Hippocampal formation (tissue), 2 donors: Measurements from ENCODE around the gene IFNL1.
"Not testable (repeated sequence)": the region's sequence is repeated elsewhere in the genome, so short reads cannot be mapped to it uniquely, and the experiment has no call there.

Experiments used
- DNase-seq, 2 donors: peaks; one replicate each; lab custom pipeline; 2025; lab: John Stamatoyannopoulos, UW

The IFNL1 gene

DNA sequence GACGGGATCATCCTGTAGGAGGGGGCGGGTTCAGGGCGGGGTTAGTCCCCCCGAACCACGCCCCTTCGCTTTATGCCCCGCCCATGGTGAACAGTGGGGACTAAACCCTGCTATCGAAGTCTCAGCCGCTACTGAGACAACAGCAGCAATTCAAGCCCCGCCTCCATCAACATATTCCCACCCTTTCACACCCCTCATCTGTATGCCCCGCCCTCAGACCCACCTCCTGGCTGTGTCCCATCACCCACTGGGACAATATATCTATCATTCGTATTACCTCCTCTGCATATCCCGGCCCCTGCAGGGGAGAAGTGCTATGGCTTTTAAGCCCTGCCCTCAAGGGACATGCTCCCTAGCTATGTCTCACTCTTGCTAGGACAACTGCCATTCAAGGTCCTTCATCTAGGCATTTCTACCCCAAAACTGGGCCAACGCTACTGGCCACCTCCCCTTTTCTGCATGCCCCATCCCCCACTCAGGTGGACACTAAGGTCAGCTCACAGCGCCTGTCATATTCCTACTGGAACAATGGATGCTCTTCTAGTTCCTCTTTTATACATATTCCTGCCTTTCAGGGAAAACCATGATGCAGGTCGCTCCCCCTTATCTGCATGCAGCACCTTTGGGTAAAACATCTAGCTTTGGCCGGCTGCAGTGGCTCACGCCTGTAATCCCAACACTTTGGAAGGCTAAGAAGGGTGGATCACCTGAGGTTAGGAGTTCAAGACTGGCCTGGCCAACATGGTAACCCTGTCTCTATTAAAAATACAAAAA, 12.5 kb downstream of the IFNL1 start:
- no peak for DNase-seq

DNA sequence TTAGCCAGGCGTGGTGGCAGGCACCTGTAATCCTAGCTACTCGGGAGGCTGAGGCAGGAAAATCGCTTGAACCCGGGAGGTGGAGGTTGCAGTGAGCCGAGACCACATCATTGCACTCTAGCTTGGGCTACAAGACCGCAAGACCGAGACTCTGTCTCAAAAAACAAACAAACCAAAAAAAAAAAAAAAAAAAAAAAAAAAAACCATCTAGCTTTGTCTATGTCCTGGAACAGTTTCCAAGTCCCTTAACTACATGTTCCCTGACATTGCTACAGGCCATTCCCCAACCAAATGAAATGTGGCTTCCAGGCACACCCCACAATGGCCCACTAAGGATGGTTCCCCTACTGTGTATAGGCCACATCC, 13.1 kb downstream of the IFNL1 start:
- DNase-seq: not testable (repeated sequence)

DNA sequence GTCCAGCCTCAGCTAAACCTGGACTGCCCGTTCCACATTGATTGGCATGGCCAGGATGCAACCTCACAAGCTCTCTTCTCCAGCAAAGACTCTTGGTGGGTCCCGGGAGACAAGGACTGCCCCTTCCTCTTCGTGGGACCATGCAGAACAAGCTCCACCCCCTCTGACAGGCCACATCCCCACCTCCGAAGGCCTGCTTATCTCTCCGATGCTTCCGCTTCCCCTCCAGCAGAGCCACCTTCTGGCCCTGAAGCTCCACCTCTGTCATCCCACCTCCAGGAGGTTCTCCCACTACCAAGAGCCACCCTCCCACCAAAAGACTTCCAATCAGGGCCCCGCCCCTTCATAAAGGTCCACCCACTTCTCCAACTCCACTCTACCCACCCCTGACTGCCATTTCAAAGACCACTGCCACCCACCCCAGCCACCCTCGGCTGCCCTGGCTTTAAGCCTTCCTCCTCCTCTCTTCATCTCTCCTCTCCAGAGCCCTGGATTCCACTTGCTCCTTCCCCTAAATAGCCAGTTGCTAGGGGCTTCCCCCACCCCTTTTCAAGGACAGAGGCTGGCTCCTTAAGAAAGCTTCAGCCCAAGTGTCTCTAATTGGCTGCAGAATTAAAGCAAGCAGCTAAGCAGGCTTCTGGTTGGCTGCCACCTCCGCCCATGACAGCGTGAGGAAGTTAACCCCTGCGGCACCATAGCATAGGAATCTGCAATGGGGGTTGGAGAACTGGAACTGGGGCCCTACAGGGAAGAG, 14.5 kb downstream of the IFNL1 start:
- peak in 1 of 2 donors; percentile 20 for DNase-seq

DNA sequence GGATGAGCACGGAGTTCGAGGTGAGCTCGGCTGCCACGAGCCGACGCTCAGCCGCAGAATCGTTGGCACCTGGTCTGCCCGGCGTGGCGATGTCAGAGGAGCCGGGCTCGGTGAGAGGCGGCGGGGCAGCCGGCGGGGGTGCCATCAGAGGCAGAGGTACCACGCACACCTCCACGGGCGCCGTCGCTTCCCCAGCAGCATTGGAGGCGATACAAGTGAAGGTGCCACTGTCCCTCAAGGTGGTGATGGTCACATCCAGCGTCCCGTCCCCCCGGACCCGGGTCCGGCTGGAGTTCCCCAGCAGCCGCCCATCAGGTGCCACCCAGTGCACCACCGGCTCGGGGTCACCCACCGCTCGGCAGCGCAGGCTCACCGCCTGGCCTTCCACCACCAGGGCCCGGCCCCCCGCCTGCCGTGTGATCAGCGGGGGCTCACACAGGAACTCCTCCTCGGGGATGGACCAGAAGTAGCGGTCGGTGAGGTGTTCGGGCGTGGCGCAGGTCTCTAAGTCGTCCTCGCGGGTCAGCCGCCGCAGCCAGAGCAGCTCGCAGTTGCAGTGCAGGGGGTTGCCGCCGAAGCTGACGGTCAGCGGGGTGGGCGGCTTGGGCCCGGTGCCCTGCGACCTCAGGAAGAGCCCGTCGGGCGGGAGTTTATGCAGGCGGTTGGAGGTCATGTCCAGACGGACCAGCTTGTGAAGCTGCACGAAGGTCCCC, 18.0 kb downstream of the IFNL1 start:
- no peak for DNase-seq

DNA sequence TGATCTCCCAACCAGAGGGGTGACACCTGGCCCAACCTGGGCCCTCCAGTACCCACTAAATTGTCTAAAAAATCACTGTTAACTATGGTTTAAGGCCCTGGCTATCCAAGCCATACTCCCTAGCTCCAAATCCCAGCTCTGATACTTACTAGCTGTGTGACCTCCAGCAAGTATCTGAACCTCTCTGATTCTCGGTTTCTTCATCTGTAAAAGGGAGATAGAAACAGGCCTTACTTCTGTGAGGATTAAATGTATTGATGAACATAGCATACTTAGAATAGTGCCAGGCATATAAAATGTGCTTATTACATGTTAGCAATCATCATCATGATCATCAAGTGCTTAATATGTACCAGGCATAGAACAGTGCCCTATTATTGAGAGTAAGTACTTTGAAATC, 19.7 kb downstream of the IFNL1 start:
- DNase-seq: no peak

DNA sequence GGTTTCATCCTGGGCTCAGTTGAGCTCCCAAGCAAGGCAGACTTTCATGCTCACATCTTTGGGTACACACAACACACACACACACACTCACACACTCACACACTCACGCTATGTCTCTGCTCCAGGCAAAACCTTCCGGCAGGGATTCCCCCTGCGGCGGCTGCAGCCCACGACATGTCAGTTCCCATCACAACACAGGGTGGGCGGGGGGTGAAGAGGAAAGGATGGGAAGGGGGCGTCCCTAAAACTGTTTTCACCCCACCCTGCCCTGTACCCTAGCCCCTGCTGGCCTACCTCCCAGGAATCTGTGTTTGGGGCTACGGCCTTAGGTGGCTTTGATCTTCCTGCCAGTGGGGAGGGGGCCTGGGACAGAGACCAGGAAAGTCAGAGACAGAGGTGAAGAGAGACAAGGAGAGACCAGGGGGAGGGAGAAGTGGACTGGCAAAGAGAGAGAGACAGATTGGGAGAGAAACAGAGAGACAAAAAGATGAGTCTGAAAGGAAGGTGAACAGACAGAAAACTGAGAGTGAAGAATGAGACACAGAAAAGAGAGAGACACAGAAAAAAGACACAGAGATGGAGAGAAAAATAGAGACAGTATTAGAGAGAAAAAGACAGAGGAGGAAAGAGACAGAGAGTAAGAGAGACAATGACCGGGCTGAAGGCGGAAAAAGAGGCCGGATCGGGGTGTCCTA, 20.6 kb downstream of the IFNL1 start:
- DNase-seq: no peak

DNA sequence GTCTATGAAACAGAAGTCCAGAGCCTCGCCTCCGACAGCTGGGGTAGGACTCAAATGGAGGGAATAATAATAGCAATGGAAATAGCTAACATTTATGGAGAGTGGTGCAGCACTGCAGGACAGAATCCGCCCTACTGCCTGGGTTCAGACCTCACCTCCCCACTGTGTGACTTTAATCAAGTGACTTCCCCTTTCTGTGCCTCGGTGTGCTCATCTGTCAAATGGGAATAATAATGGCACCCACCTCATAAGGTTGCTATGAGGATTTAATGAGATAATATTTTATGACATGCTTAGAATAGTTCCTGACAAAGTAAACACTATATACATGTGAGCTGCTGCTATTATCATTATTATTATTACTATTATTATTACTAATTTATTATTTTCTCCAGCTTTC, 21.3 kb downstream of the IFNL1 start:
- no peak for DNase-seq

DNA sequence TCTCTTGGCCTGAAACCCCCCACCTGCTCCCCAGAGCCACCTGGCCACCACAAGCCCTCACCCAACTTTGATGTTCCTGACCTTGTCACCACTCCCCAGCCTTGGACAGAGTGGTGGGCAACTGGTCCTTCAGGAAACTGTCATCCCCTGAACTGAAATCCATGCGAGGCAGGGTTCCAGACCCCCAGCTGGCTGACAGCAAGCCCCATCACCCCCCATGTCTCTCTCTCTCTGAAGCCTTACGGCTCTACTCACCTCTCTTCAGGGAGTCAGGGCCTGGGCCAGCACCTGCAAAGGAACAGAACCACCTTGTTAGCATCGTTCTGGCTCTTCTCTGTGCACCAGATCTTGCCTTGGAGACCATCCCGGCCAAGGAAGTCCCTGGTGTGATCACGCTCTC, 21.9 kb downstream of the IFNL1 start:
- DNase-seq: no peak

DNA sequence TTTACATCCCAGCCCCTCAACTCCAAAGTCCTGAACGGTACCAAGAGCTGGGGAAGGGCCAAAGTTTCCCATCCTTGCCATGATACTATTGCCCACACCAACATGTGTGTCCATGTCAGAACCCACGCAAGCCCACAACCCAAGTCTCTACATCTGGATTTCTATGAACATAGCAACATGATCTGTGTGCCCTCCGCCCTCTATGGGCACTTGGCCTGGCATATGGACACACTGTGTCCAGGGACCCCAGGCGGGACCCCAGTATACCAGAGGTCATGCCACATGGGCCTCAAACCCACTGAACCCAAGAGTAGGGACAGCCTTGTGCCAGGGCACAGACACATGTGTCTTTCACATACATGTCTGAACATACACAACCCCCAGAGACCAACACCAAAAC, 22.5 kb downstream of the IFNL1 start:
- DNase-seq: no peak

DNA sequence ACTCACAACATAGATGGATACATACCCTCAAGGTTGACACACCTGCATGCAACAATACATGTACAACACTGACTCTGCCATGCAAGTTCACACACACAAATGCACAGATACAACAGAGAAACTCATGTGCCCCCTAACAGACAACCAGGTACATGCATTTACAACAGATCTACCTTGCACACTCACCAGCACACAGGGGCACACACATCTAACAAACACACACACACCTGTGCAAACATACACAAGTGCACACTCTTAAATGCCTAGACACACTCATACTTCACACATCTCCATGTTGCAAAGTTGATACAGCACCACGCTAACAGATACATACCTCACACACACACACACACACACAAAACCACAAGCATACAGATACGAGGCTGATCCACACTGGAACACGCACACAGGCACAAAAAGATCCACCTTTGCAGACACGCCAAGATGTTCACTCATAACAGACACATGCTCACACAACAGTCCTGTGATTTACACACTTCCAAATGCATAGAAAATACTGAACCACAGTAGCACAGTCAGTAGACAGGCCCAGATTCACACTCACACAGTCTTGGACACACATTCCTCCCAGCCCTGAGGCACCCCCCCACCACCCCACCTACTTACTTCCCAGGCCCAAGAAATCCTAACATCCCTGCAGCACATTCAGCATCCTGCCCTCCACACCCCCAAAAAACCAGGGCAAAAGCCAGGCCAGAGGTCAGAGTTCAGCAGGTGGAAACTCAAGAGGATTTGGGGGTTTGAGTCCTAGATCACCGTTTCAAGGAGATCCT, 23.1 kb downstream of the IFNL1 start:
- DNase-seq: no peak

DNA sequence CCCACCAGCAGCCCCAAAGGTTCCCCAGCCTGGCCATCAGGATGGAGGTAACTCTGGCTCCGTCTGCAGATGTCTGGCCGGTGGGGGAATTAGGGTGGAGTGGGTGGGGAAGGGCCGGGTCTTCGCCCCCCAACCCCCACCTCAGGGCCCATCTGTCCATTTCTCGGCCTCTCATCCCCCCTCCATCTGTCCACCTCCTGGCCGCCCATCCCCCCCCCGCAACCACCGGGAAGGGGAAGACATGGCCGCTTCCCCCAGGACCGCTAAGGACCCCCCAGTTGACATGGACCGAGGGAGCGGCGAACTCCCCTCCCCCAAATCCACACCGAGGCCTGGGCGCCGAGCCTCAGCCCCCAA, 23.7 kb downstream of the IFNL1 start:
- no peak for DNase-seq

DNA sequence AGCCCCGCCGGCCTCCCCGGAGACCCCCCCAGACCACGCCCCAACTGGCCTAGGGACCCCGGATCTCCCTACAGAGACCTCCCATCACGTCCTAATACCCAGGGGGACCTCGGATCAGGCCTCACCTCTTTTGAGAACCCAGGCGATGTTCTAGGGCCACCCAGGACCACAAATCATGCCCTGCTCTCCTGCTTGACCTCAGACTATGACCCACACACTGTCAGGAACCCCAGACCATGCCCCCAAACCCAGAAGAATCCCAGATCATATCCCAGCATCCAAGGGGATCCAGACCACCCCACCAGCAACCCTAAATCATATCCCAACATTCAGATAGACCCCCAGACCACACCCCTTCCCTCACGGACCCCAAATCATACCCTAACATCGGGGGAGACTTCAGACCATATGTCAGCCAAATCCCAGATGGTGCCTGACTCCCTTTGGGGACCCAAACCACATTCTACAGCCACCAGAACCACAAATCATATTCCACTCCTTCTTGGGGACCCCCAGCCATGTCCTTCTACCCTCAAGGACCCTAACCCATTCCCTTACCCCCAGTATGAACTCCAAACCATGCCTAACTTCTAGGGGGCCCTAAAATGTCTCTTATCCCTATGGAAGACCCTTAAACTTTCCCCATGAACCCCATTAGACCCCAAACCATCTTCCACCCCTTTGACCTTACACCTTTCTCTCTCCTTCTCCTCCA, 25.1 kb downstream of the IFNL1 start:
- DNase-seq: no peak

DNA sequence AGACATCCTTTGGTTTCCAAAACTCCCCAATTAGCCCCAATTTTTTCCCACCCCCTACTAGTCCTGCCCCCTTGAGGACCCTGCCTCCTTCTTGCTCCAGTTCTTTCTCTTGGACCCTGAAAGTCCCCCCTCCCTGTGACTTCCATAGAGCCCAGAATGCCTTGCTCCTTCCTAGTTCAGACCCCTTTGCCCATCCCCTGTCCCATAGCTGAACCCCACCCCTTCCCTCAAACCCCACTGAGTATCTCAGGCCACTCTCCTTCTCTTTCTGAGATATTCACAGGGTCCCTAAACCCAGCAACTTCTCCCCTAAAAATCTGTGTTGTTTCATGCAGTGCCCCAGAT, 25.6 kb downstream of the IFNL1 start:
- DNase-seq: no peak

DNA sequence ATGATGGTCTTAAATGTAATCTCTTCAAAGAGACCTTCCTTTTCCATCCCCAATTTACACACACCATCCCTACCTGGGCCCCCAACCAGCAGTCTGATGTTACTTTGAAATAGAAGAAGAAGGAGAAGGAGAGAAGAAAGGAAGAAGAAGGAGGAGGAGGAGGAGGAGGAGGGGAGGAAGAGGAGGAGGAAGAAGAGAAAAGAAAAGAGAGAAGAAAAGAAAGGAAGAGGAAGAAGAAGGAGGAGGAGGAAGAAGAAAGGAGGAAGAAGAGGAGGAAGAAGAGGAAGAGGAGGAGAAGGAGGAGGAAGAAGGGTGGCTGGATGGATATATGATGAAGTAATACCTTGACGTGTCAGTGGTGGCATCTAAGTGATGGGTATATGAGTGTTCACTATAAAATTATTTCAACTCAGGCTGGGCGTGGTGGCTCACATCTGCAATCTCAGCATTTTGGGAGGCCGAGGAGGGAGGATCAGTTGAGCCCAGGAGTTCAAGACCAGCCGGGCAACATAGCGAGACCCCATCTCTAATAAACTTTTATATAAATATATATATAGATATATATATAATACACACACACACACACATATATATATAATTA, 28.1 kb downstream of the IFNL1 start:
- no peak for DNase-seq

DNA sequence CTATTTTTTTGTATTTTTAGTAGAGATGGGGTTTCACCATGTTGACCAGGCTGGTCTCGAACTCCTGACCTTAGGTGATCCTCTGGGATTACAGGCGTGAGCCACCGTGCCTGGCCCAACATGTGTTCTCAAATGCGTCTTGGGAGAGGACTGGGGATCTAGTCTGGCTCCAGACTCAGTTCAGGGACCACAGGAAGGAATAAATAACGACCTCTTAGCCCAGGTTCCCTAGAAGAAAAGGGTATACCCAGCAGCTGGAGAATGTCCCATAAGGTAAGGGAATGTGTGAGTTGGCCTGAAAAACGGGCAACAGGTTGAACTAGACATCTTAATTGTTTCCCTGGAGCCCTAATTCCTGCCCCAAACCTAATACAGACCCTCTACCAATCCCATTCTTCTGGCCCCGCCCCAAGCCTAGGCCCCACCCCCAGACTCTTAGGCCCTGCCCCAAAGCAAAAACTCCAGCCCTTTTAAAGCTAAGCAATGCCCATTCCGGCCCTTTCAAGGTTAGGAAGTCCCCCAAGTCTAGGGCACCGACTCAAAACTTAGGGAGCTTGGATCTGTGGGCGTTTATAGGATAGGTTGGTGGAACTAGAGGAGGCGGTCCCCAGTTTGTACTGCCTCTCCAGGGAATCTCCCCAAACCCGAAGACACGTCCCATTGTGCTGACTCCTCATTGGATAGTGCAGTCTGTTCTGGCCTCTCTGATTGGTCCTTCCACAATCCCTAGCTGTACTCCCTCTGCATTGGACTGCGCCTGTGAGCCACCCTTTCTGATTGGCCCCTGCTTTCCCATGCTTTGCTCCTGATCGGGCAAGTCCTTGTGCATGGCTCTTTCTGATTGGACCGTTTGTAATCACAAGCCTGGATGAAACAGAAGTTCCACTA, 29.8 kb downstream of the IFNL1 start:
- no peak for DNase-seq

DNA sequence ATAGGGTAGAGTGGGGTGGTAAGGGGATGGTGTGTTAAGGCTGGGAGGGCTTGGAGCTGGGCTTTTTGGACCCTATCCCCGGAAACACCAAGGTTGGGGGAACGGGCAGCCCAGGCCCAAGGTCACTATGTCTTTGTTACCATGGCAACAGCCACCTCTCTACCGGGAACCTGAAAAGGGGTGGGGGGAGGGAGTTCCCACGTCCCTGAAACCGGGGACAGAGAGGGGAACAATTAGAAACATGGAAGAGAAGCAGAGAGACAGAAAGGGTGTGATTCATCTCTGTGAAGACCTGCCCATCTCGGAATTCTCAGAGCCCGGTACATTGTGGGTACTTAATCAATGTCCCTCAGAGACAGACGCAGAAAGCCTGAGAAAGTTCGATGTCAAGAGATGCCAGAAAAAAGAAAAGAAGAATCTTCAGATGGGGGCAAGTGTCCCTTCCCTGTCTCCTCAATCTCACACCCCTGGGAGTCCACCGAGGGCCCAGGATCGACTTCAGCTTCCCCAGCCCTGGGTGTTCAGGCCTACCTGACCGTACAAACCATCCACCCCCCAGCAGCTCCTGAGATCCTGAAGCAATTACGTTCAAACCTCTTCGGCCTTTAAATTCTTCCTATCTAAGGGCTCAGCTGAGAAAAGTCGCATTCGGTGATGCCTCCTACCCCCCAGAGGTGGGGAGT, 31.3 kb downstream of the IFNL1 start:
- no peak for DNase-seq

DNA sequence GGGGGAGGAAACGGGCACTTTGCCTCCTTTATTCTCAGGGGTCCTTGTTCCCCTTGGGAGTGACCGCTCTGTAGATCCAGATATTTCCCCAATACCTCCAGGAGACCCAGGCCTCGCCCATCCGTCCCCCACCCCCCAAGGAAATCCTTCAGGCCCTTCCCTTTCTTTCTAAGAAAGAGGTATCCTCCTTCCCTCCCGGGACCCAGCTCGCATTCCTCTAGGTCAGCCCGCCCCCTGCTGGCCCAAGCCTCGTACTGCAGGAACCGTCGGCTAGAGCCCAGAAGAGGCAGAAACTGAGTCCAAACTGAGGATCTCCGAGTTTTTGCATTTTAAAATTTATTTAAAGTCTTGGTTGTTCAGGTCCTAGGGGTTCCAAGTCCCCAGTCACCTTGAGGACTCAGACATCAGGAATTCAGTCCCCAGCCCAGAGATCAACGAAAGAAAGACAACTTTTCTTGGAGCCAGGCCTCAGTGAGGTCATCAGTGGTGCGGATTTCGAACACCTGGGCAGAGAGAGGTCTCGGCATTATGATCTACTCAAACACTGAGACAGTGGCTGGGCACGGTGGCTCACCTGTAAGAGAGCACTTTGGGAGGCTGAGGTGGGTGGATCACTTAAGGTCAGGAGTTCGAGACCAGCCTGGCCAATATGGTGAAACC, 32.0 kb downstream of the IFNL1 start:
- peak; percentile 69 to 70 for DNase-seq

DNA sequence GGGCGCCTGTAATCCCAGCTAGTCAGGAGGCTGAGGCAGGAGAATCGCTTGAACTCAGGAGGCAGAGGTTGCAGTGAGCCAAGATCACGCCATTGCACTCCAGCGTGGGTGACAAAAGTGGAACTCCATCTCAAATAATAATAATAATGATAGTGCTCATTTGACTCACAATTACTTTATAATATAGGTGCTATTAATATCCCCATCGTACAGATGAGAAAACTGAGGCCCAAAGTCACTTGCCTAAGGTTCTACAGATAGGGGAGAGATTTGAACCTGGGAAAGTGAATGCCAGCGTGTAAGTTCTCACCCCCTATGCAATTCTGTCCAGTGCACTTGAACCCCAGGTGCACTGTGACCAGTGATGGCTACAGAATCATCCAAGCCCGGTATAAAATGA, 33.7 kb downstream of the IFNL1 start:
- no peak for DNase-seq

DNA sequence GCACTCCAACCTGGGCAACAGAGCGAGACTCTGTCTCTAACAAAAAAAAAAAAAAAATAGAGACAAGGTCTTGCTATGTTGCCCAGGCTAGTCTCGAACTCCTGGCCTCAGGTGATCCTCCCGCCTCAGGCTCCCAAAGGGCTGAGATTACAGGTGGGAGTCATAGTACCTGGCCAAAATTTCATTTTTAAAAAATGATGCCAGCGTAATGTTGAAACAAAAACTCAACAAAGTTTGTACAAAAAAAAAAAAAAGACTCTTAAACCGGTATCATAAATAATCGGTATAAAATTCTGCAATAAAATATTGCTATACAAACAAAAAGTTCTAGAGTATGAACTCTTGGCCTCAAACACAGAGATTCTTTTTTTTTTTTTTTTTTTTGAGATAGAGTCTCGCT, 36.1 kb downstream of the IFNL1 start:
- no peak for DNase-seq
